H1 (cell line): ENCODE data around the gene PXK. TPM values are rescaled to one million over a fixed set of nuclear protein-coding genes. Genes with fewer than 3 reads are reported as not detected.

ENCODE experiments used
- HDAC2 ChIP-seq, 2 experiments: fragments of 300-600 bp in 1 of 2; sonication (generic) in 1 of 2; IDR thresholded peaks; 2 replicates each; pipeline ENCODE4 v1.6.1; 2011 to 2012; ENCODE audit warnings: low read depth in 2 of 2, low read length in 2 of 2, mild to moderate bottlenecking in 2 of 2, moderate library complexity in 2 of 2, borderline replicate concordance in 1 of 2, inconsistent platforms in 1 of 2
- NRF1 ChIP-seq: IDR thresholded peaks from 2 replicates; pipeline ENCODE4 v1.6.1; 2011; ENCODE audit warnings: mild to moderate bottlenecking, low read depth, low read length, improper control_type of control experiment
- POU5F1 ChIP-seq: IDR thresholded peaks from 2 replicates; pipeline ENCODE4 v1.6.1; 2011; ENCODE audit warnings: low read depth, mild to moderate bottlenecking, low read length, moderate library complexity
- SIRT6 ChIP-seq: IDR thresholded peaks from one replicate; pipeline ENCODE4 v1.7.1; 2012; ENCODE audit warnings: low read length, inconsistent platforms
- TEAD4 ChIP-seq: IDR thresholded peaks from 2 replicates; pipeline ENCODE4 v1.6.1; 2012; ENCODE audit warnings: low read depth, low read length, inconsistent platforms, mixed read lengths
- polyA plus RNA-seq, 7 experiments: library from polyadenylated mRNA; depleted of rRNA in 3 of 7; stranded (reverse) in 5 of 7; unstranded in 2 of 7; fragments of >200 nt in 5 of 7; fragments of 200-250 nt in 2 of 7; gene quantifications; 1 replicate in 5 of 7; 2 replicates in 1 of 7; 4 replicates in 1 of 7; pipeline versions ENCODE4 v1.2.1 to v1.2.3, GENCODE V29; 2011 to 2013; ENCODE audit warnings: missing spikeins in 2 of 7, mixed read lengths in 2 of 7
- total RNA-seq: library from RNA; stranded (reverse); fragmentation: NEBNext Ultra II Directional; extraction: Animal tissue kit (Norgen Biotek cat#: 25700); gene quantifications from 2 replicates; pipeline ENCODE4 v1.2.1, GENCODE V29; 2021

Gene PXK
- total and polyA plus RNA-seq, 2 of the 8 experiments (the other 6 are each of a cell fraction or from before 2014, with no cell fraction given), result 3.5 to 7.1 TPM

DNA sequence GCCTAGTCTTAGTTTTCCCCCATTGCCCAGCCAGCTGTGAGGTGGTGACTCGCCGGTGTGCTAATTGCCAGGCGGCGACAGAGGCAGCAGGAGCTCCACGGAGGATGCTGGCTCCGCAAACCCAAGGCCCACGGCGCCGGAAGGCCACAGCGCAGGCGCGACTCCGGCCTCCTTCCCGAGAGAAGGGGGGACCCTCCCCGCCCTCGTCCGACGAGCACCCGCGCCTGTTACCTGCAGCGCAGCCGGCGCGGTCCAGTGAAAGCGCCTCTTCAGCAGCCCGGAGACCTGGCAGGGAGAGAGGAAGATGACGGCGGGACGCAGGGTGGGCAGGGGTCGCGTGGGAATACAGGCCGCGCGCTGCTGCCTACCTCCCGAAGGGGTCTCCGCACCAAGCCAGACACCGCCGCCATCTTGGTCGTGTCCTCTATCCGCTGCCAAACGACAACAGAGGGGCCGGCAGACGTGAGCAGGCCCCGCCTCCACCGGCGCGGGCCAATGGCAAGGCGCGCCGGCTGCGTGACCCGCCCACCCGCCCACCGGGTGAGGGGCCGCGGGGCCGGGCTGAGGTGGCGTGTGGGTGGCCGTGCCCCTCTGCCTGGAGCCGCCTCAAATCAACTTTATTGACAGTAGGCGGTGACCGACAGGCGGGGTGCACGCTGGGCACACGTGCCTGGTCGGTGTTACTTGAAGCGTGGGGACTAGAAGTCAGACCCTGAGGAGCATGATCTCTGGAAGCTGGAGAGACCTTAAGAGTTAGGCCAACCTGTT lies 100.9 kb downstream of the PXK start, which contains the start of gene PDHB (continued):
- TF ChIP-seq HDAC2 (IDR thresholded peaks at IDR 0.05; ENCODE audit: borderline replicate concordance in 1 of 2, low read depth in 2 of 2, low read length in 2 of 2) (0 out of 4 replicates have a peak, but pooled peaks of 1 of the 2 experiments have one; percentile 24), TEAD4 (0 out of 2 replicates have a peak, but pooled peaks have one; percentile 38), SIRT6 (no peak), NRF1 (peak; percentile 47), POU5F1 (no peak)
